B cell (primary cell): ENCODE results near the gene SLC2A4RG. TPM values are rescaled to one million over a fixed set of nuclear protein-coding genes. Genes with fewer than 3 reads are reported as not detected.

Experiments used
- ATAC-seq: fragments of 200-7000 bp; cut with Tn5 transposase; one replicate; pipeline ENCODE4 v1.10.0; 2021; ENCODE audit warnings: low read depth, mild to moderate bottlenecking, moderate number of reproducible peaks, moderate library complexity
- CTCF ChIA-PET: fragments of 350-600 bp; sonication (Branson Sonifier 250); formaldehyde crosslinking; loops from one replicate; lab custom pipeline; 2021; ENCODE audit warnings: antibody characterized with exemption, inconsistent platforms; lab: Charles Lee
- POLR2A ChIA-PET: fragments of 350-600 bp; sonication (Branson Sonifier 250); formaldehyde crosslinking; loops from one replicate; lab custom pipeline; 2021; ENCODE audit warnings: antibody characterized with exemption; lab: Charles Lee
- DNase-seq: peaks from one replicate; pipeline ENCODE4 v3.0.0; 2013
- H2AFZ ChIP-seq: 2 replicates; pipeline ENCODE4 v1.6.1; 2012; ENCODE audit warnings: mild to moderate bottlenecking, low read depth, low read length; ENCODE audit not compliant: insufficient read depth, poor library complexity, severe bottlenecking
- H3K27ac ChIP-seq, 2 donors: 1 replicate in 1 of 2; 2 replicates in 1 of 2; pipeline ENCODE4 v1.5.1; 2012 to 2013; ENCODE audit warnings: low read length in 2 of 2, mild to moderate bottlenecking in 2 of 2, moderate library complexity in 1 of 2
- H3K27me3 ChIP-seq, 4 experiments: fragments of 200-600 bp in 1 of 4; sonication (generic) in 1 of 4; replicated peaks in 1 of 4; 1 replicate in 2 of 4; 2 replicates in 2 of 4; pipeline versions ENCODE4 v1.6.1 to v1.7.0; 2013 to 2016; ENCODE audit warnings: low read length in 3 of 4, mild to moderate bottlenecking in 2 of 4, mixed read lengths in 1 of 4, moderate library complexity in 1 of 4; ENCODE audit not compliant: insufficient read depth in 4 of 4, control insufficient read depth in 3 of 4; ENCODE audit errors: control extremely low read depth in 1 of 4
- H3K36me3 ChIP-seq, 2 experiments: replicated peaks in 1 of 2; 1 replicate in 1 of 2; 2 replicates in 1 of 2; pipeline versions ENCODE4 v1.6.1 to v1.7.1; 2013; ENCODE audit warnings: low read length in 1 of 2; ENCODE audit not compliant: insufficient read depth in 2 of 2, control insufficient read depth in 1 of 2; ENCODE audit errors: control extremely low read depth in 1 of 2, extremely low read depth in 1 of 2
- H3K4me1 ChIP-seq, 2 donors: fragments of 200-600 bp in 1 of 2; sonication (generic) in 1 of 2; 1 replicate in 1 of 2; 2 replicates in 1 of 2; pipeline versions ENCODE4 v1.5.1 to v1.6.1; 2013 to 2017; ENCODE audit warnings: low read length in 2 of 2; ENCODE audit not compliant: control insufficient read depth in 2 of 2, insufficient read depth in 2 of 2
- H3K4me2 ChIP-seq: replicated peaks from 2 replicates; pipeline ENCODE3; 2012; ENCODE audit warnings: mild to moderate bottlenecking, low read depth, low read length; ENCODE audit not compliant: poor library complexity, severe bottlenecking
- H3K4me3 ChIP-seq, 5 experiments: fragments of 200-600 bp in 1 of 5; sonication (generic) in 1 of 5; 1 replicate in 3 of 5; 2 replicates in 2 of 5; pipeline versions ENCODE4 v1.5.1 to v1.7.0; 2011 to 2016; ENCODE audit warnings: low read length in 4 of 5, mild to moderate bottlenecking in 4 of 5, low read depth in 2 of 5, control low read depth in 1 of 5, moderate library complexity in 1 of 5; ENCODE audit not compliant: insufficient read depth in 1 of 5; ENCODE audit errors: control extremely low read depth in 1 of 5, extremely low read depth in 1 of 5
- H3K79me2 ChIP-seq: fragments of 200-600 bp; sonication (generic); one replicate; pipeline ENCODE4 v1.6.0; 2016; ENCODE audit warnings: low read length; ENCODE audit not compliant: control insufficient read depth, insufficient read depth
- H3K9ac ChIP-seq: fragments of 200-600 bp; sonication (generic); 2 replicates; pipeline ENCODE4 v1.6.1; 2017; ENCODE audit warnings: mild to moderate bottlenecking, low read length, moderate library complexity
- H3K9me3 ChIP-seq, 3 donors: one replicate each; pipeline versions ENCODE4 v1.6.1 to v1.7.1; 2013; ENCODE audit warnings: low read length in 2 of 3; ENCODE audit not compliant: control insufficient read depth in 2 of 3, insufficient read depth in 1 of 3; ENCODE audit errors: control extremely low read depth in 1 of 3
- H4K20me1 ChIP-seq: 2 replicates; pipeline ENCODE4 v1.6.0; 2012; ENCODE audit warnings: mild to moderate bottlenecking, low read length; ENCODE audit not compliant: insufficient read depth, control insufficient read depth, poor library complexity, severe bottlenecking
- H3K27ac Mint-ChIP-seq: one replicate; pipeline ENCODE4 v1.8.0; 2021; ENCODE audit warnings: mixed read lengths
- H3K27me3 Mint-ChIP-seq: one replicate; pipeline ENCODE4 v1.8.0; 2021; ENCODE audit warnings: mixed read lengths
- H3K4me1 Mint-ChIP-seq: one replicate; pipeline ENCODE4 v1.8.0; 2021; ENCODE audit warnings: mixed read lengths
- H3K4me3 Mint-ChIP-seq: one replicate; pipeline ENCODE4 v1.8.0; 2021; ENCODE audit warnings: mixed read lengths
- H3K9me3 Mint-ChIP-seq: one replicate; pipeline ENCODE4 v1.8.0; 2022; ENCODE audit warnings: mixed read lengths; ENCODE audit not compliant: insufficient read depth
- CTCF ChIP-seq: fragments of 200-600 bp; IDR thresholded peaks from one replicate; pipeline ENCODE4 v1.8.0; 2022; ENCODE audit warnings: antibody characterized with exemption, mild to moderate bottlenecking
- EZH2 ChIP-seq: IDR thresholded peaks from 2 replicates; pipeline ENCODE4 v1.6.1; 2012; ENCODE audit warnings: borderline replicate concordance, low read depth, mild to moderate bottlenecking, moderate library complexity, low read length; ENCODE audit not compliant: insufficient read depth, poor library complexity, severe bottlenecking
- WGBS: methylation state at CpG from one replicate; pipeline ENCODE4 v1.1.5; 2013; ENCODE audit warnings: missing lambda C conversion rate; ENCODE audit not compliant: insufficient coverage; 5-methylcytosine and 5-hydroxymethylcytosine counted together
- intact Hi-C: fragments of 100-400 bp; cut with micrococcal nuclease; formaldehyde crosslinking; loops from one replicate; pipeline ENCODE4 v1.10.0; 2022
- polyA plus RNA-seq: library from polyadenylated mRNA; depleted of rRNA; stranded (reverse); fragments of >200 nt; gene quantifications from 2 replicates; pipeline ENCODE4 v1.2.3, GENCODE V29; 2012
- total RNA-seq, 2 donors: library from RNA; stranded (reverse); fragments of 120-200 nt in 1 of 2; gene quantifications; 1 replicate in 1 of 2; 2 replicates in 1 of 2; pipeline versions ENCODE4 v1.2.3 to v1.2.4, GENCODE V29; 2013 to 2022

SLC2A4RG gene
- total and polyA plus RNA-seq, 2 donors (not counting 1 experiment from before 2014, with no cell fraction given): 39.7 to 49.4 TPM

- DNase-seq (no peak), ATAC-seq (no peak)
- no peaks in the 10 kb centered on the region for H3K4me1 ChIP-seq
- no peaks in the 10 kb centered on the region for H3K4me1 Mint-ChIP-seq
- H3K9me3 Mint-ChIP-seq: no peaks in the 10 kb centered on the region
- H3K9me3 ChIP-seq: peaks cover 0 to 3% (median 0%) of the 10 kb centered on the region in 3 donors
- no peak overlapping the region for H3K9ac ChIP-seq
- 88% methylated on average over 2 of the region's 8 CpGs for WGBS
- H2AFZ ChIP-seq: no peak overlapping the region
- no peak overlapping the region for H3K4me2 ChIP-seq
- no peak overlapping the region for H3K27ac ChIP-seq
- intact Hi-C loops: no loop called here
- no peaks in the 10 kb centered on the region for H4K20me1 ChIP-seq
- TF ChIP-seq EZH2: no peak
- no peak for TF ChIP-seq CTCF
- ChIA-PET CTCF (interaction anchor here (0.6 kb wide), 1 partner anchor 29 kb away, joined by 4 read pairs; no protein-coding TSS in a partner anchor), POLR2A (no interaction called here)
- H3K27me3 ChIP-seq: no peaks in the 10 kb centered on the region
- no peak overlapping the region for H3K27ac Mint-ChIP-seq
- no peaks in the 10 kb centered on the region for H3K36me3 ChIP-seq
- no peaks in the 10 kb centered on the region for H3K79me2 ChIP-seq
- no peak overlapping the region for H3K4me3 ChIP-seq
- peaks cover 4% of the 10 kb centered on the region for H3K27me3 Mint-ChIP-seq
- no peak overlapping the region for H3K4me3 Mint-ChIP-seq
Observed at GRCh38 chr20:63756648-63756991, 17.0 kb downstream of the SLC2A4RG start.

GRCh38 chr20:63758152-63758551 lies 18.6 kb downstream of the SLC2A4RG start:
- no peak overlapping the region for H3K27ac ChIP-seq
- CTCF ChIA-PET: interaction anchor here (0.7 kb wide), 1 partner anchor 28 kb away, joined by 3 read pairs; no protein-coding TSS in a partner anchor
- POLR2A ChIA-PET: no interaction called here
- no peaks in the 10 kb centered on the region for H3K4me1 Mint-ChIP-seq
- ATAC-seq (no peak), DNase-seq (no peak)
- H3K4me1 ChIP-seq: no peaks in the 10 kb centered on the region
- peaks cover 4% of the 10 kb centered on the region for H3K27me3 Mint-ChIP-seq
- H3K36me3 ChIP-seq: no peaks in the 10 kb centered on the region
- H3K9me3 ChIP-seq: no peaks in the 10 kb centered on the region
- no peaks in the 10 kb centered on the region for H3K27me3 ChIP-seq
- H3K79me2 ChIP-seq: no peaks in the 10 kb centered on the region
- TF ChIP-seq EZH2 (no peak), CTCF (no peak)
- H3K4me3 ChIP-seq: no peak overlapping the region
- H4K20me1 ChIP-seq: no peaks in the 10 kb centered on the region
- no peak overlapping the region for H3K4me3 Mint-ChIP-seq
- intact Hi-C loops: no loop called here
- no peaks in the 10 kb centered on the region for H3K9me3 Mint-ChIP-seq
- no peak overlapping the region for H3K9ac ChIP-seq
- H2AFZ ChIP-seq: no peak overlapping the region
- no peak overlapping the region for H3K27ac Mint-ChIP-seq
- WGBS: 80% methylated on average over 1 of the region's 7 CpGs
- H3K4me2 ChIP-seq: no peak overlapping the region
